NCI-H82 treated with DMSO at 0.1 percent for 48 hours (cell line): Measurements from ENCODE around the gene THAP4.

ENCODE experiments used
- DNase-seq: peaks from one replicate; lab custom pipeline; 2025; ENCODE audit not compliant: unreplicated experiment; lab: John Stamatoyannopoulos, UW

THAP4 gene, protein sequence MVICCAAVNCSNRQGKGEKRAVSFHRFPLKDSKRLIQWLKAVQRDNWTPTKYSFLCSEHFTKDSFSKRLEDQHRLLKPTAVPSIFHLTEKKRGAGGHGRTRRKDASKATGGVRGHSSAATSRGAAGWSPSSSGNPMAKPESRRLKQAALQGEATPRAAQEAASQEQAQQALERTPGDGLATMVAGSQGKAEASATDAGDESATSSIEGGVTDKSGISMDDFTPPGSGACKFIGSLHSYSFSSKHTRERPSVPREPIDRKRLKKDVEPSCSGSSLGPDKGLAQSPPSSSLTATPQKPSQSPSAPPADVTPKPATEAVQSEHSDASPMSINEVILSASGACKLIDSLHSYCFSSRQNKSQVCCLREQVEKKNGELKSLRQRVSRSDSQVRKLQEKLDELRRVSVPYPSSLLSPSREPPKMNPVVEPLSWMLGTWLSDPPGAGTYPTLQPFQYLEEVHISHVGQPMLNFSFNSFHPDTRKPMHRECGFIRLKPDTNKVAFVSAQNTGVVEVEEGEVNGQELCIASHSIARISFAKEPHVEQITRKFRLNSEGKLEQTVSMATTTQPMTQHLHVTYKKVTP

GRCh38 chr2:241637018-241637794 is at the start of gene THAP4, which contains the start of gene ATG4B:
TSS of gene THAP4 (minus strand) at chr2:241637158. CDS start at chr2:241637017, 141 bp downstream.
TSS of gene ATG4B (plus strand) at chr2:241637693. CDS start at chr2:241637715, 22 bp downstream.
- DNase-seq, result peak; percentile 40

- DNase-seq, result no peak
Observed at GRCh38 chr2:241686324-241686649, 49.3 kb upstream of the THAP4 start.

- no peak for DNase-seq
Observed at GRCh38 chr2:241680827-241681599, 44.1 kb upstream of the THAP4 start.

GRCh38 chr2:241680044-241680443 is 43.1 kb upstream of the THAP4 start:
- DNase-seq, result no peak

- DNase-seq, result no peak
Observed at GRCh38 chr2:241678784-241679540, 42.0 kb upstream of the THAP4 start.

- DNase-seq, result no peak
Observed at GRCh38 chr2:241678307-241678706, 41.3 kb upstream of the THAP4 start.

DNA sequence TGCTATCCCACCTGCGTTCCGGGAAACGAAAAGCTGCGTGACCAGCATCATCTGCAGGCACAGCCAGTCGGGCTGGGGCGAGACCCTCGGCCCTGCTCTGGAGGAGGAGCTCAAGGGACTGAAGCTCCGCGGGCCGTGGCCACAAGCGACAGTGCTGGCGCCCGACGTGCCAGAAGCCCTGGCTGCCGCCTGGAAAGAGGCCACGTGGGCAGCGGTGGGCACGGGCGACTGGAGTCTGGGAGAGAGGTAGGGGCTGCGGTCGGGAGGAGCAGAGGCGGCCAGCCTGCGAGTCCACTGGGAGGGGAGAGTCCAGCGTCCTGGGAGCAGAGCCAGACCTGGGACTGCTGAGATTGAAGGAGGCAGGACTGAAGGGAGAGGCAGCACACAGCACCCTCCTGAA is 40.4 kb upstream of the THAP4 start:
- DNase-seq, result no peak

GRCh38 chr2:241676665-241677064 is 39.7 kb upstream of the THAP4 start:
- DNase-seq, result no peak

DNA sequence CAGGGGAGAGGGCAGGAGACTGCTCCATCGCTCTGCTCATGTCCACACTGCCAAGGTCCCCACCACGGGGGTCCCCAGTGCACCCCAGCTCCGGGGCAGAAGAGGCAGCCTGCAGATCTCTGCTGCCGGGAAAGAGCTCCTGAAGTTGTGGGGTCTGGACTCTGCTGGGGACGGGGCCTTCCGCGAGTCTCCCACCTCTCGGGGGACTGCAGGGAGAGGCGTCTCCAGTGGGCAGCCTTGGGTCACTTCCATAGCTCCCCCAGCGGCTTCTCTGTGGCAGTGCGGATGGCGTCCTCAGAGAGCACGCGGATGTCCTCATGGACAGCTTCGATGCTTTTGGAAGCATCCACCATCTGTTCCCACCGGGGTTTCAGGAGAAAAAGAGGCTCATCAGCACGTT is 38.9 kb upstream of the THAP4 start:
- no peak for DNase-seq

- no peak for DNase-seq
Observed at GRCh38 chr2:241673797-241674725, 37.1 kb upstream of the THAP4 start.

- DNase-seq, result no peak
Observed at GRCh38 chr2:241673189-241673663, 36.3 kb upstream of the THAP4 start.

DNA sequence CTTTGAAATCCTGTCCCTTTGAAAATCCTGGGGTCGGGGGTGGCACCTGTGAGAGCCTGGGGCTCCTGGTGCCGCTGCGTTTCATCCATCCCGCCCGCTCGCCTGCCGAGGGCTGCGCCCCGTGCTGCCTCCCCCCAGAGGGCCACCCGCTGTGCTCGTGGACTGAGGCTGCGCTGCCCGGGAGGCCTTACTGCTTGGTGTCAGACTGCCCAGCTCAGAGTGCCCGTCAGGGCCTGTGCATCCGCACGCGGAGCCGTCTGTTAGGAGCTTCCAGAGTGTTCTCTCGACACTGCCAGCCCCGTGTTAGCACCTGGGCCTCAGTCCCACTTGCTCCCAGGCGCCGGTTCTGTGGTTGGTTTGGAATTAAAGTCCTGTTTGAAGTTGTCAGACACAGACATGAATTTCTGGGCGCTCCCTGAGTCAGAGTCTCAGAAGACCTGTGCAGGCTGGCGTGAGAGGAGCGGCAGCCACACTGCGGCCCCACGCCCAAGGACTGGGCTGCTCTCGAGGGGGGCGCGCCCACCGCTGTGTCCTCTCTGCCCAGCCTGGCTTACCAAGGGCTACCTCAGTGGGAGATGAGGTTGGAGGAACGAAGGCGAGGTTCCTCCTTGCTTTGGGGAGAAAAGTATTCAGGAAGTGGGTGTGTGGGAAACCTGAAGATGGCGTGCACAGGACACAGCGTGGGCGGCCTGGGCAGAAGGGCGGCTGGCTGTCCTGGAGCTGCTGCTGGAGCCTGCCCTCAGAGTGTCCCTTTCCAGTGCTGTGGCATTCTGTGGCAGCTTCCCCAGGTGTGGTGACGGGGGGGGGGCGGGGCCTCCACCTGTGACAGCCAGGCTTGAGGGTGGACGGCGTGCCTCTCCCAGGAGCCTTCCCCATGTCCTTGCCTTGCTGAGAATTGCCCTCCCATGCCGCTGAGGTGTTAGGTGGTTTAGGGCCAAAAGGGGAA is 35.6 kb upstream of the THAP4 start:
- no peak for DNase-seq

DNA sequence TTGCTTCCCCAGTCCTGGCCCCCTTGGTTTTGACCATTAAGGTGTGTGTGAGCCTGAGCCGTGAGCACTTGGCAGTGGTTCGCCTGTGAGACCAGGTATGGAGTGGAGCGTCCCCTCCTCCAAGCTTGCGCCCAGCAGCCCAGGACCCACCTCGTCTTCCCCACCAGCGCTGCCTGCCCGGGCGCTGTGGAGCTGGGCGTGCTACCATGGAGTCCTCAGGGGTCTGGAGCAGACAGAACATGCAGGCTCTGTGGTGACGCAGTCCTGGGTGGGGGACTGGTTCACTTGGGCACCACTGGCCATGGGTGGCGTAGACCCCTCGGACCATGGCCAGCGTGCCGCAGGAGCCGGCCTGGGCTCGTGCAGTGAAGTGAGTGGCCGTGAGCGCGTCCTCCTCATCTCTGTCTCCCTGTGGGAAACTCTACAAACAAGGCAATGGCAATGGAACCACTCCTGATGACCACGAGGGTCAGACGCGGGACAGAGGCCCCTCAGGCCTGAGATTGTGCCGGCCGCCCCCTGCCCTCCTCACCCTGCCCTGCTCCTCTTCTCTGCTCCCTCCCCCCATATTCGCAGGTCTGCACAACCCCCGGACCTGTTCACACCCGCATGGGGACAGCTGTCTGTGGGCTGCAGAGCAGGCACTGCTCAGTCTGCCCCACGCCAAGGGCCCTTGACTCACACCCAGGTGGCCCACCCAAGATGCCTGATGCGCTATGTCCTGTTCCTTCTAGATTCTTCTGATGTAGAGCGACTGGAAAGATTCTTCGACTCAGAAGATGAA is 34.7 kb upstream of the THAP4 start:
- DNase-seq, result no peak

- DNase-seq, result no peak
Observed at GRCh38 chr2:241670333-241671110, 33.6 kb upstream of the THAP4 start.

DNA sequence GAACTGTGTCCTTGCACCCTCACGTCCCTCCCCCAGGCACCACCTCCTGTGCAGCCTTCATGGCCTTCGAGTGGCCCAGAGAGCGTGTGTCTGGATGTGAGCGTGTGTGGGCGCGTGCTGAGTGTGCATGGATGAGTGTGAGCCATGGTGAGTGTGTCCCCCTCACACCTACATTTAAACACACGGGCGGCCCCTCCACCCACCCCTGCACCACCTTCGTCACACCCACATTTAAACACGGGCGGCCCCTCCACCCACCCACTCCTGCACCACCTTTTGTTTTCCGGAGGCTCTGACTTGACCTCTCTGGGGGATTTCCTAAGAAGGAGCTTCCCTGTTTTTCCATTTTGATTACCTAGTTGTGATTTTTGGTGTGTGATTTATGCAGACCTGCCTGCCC is 31.9 kb upstream of the THAP4 start:
- no peak for DNase-seq

DNA sequence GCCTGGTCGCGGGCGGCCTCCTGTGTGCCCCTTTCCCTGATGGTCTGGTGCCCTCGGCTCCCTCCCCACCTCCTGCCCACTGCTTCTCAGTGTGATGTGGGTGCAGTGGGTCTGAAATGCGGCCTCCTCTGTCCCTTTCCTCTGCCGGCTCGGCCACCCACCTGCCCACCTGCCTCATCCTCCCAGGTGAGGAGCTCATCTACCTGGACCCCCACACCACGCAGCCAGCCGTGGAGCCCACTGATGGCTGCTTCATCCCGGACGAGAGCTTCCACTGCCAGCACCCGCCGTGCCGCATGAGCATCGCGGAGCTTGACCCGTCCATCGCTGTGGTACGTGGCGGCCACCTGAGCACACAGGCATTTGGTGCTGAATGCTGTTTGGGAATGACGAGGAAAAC is 31.4 kb upstream of the THAP4 start:
- no peak for DNase-seq
